ENCODE data around the gene CDR2L. TPM values are rescaled to one million over a fixed set of nuclear protein-coding genes. Genes with fewer than 3 reads are reported as not detected.
"Not testable (repeated sequence)": the region's sequence is repeated elsewhere in the genome, so short reads cannot be mapped to it uniquely, and the experiment has no call there.

The CDR2L gene
- total RNA-seq, 2 experiments from 2014 or later: 1.1 to 1.3 TPM

GRCh38 chr17:74961657-74962350 lies 25.6 kb upstream of the CDR2L start:
- Mint-ChIP-seq H3K9me3 (no peaks in the 10 kb centered on the region), H3K27ac (no peak overlapping the region), H3K4me1 (ENCODE audit: low read depth) (peaks cover 9% of the 10 kb centered on the region), H3K27me3 (no peaks in the 10 kb centered on the region), H3K4me3 (no peak overlapping the region), H3K36me3 (no peaks in the 10 kb centered on the region)
- CTCF ChIA-PET: interaction anchor here (0.6 to 9.3 kb wide), 72 partner anchors 10 to 450 kb away, joined by 3 to 195 read pairs (median 6); partner anchors contain the start of genes ARMC7, ATP5PD, CDR2L and FDXR
- POLR2A ChIA-PET: interaction anchor here (0.8 to 1.5 kb wide), 6 partner anchors 10 to 153 kb away, joined by 3 to 4 read pairs (median 3); partner anchors contain the start of genes CDR2L, FDXR and MRPL58
- intact Hi-C loops (cut with micrococcal nuclease): loop anchor here (1.0 to 5.0 kb wide), 5 partner anchors 50 to 239 kb away; partner anchors contain the start of genes ARMC7, MRPL58 and SUMO2
- peak; percentile 90 for DNase-seq

- intact Hi-C loops (cut with micrococcal nuclease): loop anchor here (5.0 kb wide), 2 partner anchors 49 to 219 kb away; partner anchors contain the start of genes MRPL58 and SUMO2
- Mint-ChIP-seq H3K9me3 (no peaks in the 10 kb centered on the region), H3K36me3 (no peaks in the 10 kb centered on the region), H3K27me3 (no peaks in the 10 kb centered on the region), H3K4me1 (ENCODE audit: low read depth) (peaks cover 9% of the 10 kb centered on the region), H3K4me3 (no peak overlapping the region), H3K27ac (no peak overlapping the region)
- DNase-seq: no peak
- ChIA-PET CTCF (interaction anchor here (0.9 to 9.3 kb wide), 31 partner anchors 10 to 449 kb away, joined by 3 to 195 read pairs (median 8); partner anchors contain the start of genes ARMC7, CDR2L, HID1 and MIF4GD), POLR2A (interaction anchor here (1.0 to 1.1 kb wide), 2 partner anchors 50 to 72 kb away, joined by 3 to 4 read pairs; partner anchors contain the start of gene MRPL58)
These were observed 24.6 kb upstream of the CDR2L start for GRCh38 chr17:74962622-74963394.

- ChIA-PET POLR2A (no interaction called here), CTCF (interaction anchor here (1.2 to 4.3 kb wide), 5 partner anchors 25 to 237 kb away, joined by 3 to 60 read pairs (median 37); partner anchors contain the start of genes CDR2L and MRPL58)
- no peaks in the 10 kb centered on the region for H3K27me3 Mint-ChIP-seq
- H3K36me3 Mint-ChIP-seq: no peaks in the 10 kb centered on the region
- H3K4me3 Mint-ChIP-seq: no peak overlapping the region
- no peak overlapping the region for H3K27ac Mint-ChIP-seq
- peaks cover 6% of the 10 kb centered on the region for H3K4me1 Mint-ChIP-seq (ENCODE audit: low read depth)
- intact Hi-C loops (cut with micrococcal nuclease): loop anchor here (5.0 kb wide), 2 partner anchors 49 to 219 kb away; partner anchors contain the start of genes MRPL58 and SUMO2
- H3K9me3 Mint-ChIP-seq: no peaks in the 10 kb centered on the region
- no peak for DNase-seq
These were observed 23.8 kb upstream of the CDR2L start for GRCh38 chr17:74963656-74964055.

DNA sequence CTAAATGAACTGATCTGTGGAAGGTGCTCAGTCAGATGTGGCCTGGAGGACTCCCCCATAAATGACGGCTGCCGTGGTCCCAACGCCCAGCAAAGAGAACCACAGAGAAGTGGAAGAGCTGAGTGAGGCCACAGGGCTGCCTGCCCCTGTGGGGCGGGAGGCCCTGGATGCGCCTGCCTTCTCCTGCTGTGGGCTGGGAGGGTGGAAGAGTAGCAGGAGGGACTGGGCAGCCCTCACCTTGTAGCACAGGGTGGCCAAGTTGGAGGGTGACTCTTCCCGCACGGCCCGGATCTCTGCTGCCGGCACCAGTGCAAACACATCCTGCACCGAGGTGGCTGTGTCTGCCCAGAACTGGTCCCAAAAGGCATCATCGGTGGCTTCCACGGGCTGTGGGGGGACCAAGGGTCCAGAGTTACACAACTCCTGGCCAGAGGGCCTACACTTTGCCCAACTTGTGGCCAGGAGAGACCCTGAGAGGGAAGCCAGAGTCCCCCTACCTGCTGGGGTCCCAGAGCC lies 23.1 kb upstream of the CDR2L start:
- Mint-ChIP-seq H3K4me3 (no peak overlapping the region), H3K36me3 (no peaks in the 10 kb centered on the region), H3K27me3 (no peaks in the 10 kb centered on the region), H3K9me3 (no peaks in the 10 kb centered on the region), H3K4me1 (ENCODE audit: low read depth) (peaks cover 6% of the 10 kb centered on the region), H3K27ac (no peak overlapping the region)
- intact Hi-C loops (cut with micrococcal nuclease): loop anchor here (5.0 kb wide), 2 partner anchors 48 to 218 kb away; partner anchors contain the start of genes MRPL58 and SUMO2
- DNase-seq: no peak
- CTCF ChIA-PET: interaction anchor here (1.2 to 4.3 kb wide), 3 partner anchors 24 to 219 kb away, joined by 3 to 39 read pairs (median 4); partner anchors contain the start of genes CDR2L and MRPL58
- POLR2A ChIA-PET: no interaction called here

GRCh38 chr17:74964988-74965622 lies 22.3 kb upstream of the CDR2L start:
- CTCF ChIA-PET: no interaction called here
- Mint-ChIP-seq H3K4me1 (ENCODE audit: low read depth) (peaks cover 6% of the 10 kb centered on the region), H3K4me3 (no peak overlapping the region), H3K36me3 (no peaks in the 10 kb centered on the region), H3K9me3 (no peaks in the 10 kb centered on the region), H3K27ac (no peak overlapping the region), H3K27me3 (no peaks in the 10 kb centered on the region)
- intact Hi-C loops (cut with micrococcal nuclease): loop anchor here (5.0 kb wide), 2 partner anchors 47 to 217 kb away; partner anchors contain the start of genes MRPL58 and SUMO2
- no peak for DNase-seq
- POLR2A ChIA-PET: no interaction called here

GRCh38 chr17:74968361-74968780 lies 19.1 kb upstream of the CDR2L start:
- H3K36me3 Mint-ChIP-seq: no peaks in the 10 kb centered on the region
- no peaks in the 10 kb centered on the region for H3K9me3 Mint-ChIP-seq
- peaks cover 6% of the 10 kb centered on the region for H3K27me3 Mint-ChIP-seq
- CTCF ChIA-PET: interaction anchor here (1.2 to 1.3 kb wide), 2 partner anchors 11 to 233 kb away, joined by 3 to 4 read pairs; no protein-coding TSS in a partner anchor
- no peak overlapping the region for H3K27ac Mint-ChIP-seq
- POLR2A ChIA-PET: no interaction called here
- intact Hi-C loops (cut with micrococcal nuclease): no loop called here
- no peak for DNase-seq
- peaks cover 5% of the 10 kb centered on the region for H3K4me1 Mint-ChIP-seq (ENCODE audit: low read depth)
- no peak overlapping the region for H3K4me3 Mint-ChIP-seq

DNA sequence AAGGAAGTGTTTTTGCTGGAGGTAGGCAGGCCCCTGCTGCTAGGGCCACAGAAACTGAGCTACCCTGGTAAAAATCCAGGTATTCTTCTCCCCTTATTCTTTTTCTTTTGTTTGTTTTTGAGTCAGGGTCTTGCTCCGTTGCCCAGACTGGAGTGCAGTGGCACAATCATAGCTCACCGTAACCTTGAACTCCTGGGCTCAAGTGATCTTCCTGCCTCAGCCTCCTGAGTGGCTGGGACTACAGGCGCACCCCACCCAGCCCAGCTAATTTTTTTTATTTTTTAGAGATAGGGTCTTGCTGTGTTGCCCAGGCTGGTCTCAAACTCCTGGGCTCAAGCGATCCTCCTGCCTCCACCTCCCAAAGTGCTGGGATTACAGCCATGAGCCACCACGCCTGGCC lies 17.9 kb upstream of the CDR2L start:
- DNase-seq; H3K4me3 Mint-ChIP-seq; H3K36me3 Mint-ChIP-seq; H3K9me3 Mint-ChIP-seq; H3K27ac Mint-ChIP-seq; H3K4me1 Mint-ChIP-seq (ENCODE audit: low read depth); POLR2A ChIA-PET; intact Hi-C loops (cut with micrococcal nuclease); H3K27me3 Mint-ChIP-seq: not testable (repeated sequence)
- CTCF ChIA-PET: interaction anchor here (0.9 to 1.2 kb wide), 2 partner anchors 12 to 43 kb away, joined by 3 to 4 read pairs; partner anchors contain the start of gene MRPL58

DNA sequence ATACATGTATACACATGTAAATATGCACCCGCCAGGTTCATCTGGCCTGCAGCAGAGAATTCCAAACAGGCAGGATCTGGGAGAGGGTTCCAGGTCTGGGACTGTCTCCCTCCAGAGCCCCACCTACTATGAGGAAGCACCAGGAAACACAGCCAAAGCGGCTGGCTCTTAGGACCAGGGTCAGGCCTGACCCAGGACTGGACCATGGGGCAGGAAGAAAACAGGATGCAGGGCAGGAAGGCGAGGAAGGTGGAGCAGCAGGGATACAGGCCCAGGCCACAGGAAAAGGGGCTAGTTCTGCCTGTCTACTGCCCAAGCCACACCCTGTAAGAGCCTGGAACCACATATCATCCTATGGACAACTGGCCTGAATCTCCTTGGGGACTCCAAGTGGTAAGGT lies 17.0 kb upstream of the CDR2L start:
- DNase-seq: no peak
- intact Hi-C loops (cut with micrococcal nuclease): no loop called here
- no peaks in the 10 kb centered on the region for H3K9me3 Mint-ChIP-seq
- no peaks in the 10 kb centered on the region for H3K36me3 Mint-ChIP-seq
- no peak overlapping the region for H3K4me3 Mint-ChIP-seq
- H3K4me1 Mint-ChIP-seq (ENCODE audit: low read depth): peaks cover 5% of the 10 kb centered on the region
- peaks cover 10% of the 10 kb centered on the region for H3K27me3 Mint-ChIP-seq
- POLR2A ChIA-PET: no interaction called here
- H3K27ac Mint-ChIP-seq: no peak overlapping the region
- CTCF ChIA-PET: interaction anchor here (2.9 to 5.5 kb wide), 2 partner anchors 9 to 42 kb away, joined by 15 to 69 read pairs; partner anchors contain the start of gene MRPL58

DNA sequence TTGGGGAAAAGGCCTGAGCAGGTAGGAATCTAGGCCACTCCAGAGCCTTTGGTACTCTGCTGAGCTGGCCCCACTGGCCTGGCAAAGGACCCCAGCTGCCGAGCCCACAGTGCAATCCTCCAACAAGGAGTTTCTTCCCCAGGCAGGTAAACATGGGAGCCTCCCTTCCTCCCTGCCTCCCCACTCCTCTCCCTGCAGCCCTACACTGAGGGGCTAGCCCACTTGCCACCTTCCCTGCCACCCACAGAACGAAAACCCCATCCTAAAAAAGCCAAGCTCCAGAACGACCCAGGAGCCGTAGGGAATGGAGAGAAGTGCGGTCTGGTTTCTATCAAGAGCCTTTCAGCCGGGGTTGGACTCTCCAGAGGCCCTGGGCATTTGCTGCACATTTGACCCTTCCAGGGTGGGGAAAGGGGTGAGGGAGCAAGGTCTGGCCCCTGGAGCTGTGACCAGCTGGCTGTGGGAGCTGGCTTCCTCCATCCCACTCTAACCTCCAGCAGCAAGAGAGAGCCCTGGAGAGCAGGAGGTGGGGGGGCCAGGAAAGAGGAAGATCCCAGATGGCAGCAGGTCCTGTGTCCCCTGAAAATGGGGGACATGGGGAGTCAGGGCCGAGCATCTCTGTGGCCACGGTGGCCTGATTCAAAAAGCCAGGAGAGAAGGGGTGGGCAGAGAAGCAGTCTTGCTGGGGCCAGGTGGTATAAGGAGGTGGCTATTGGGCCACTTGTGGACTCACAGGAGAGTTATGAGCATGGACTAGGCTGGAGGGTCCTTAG lies 16.2 kb upstream of the CDR2L start:
- POLR2A ChIA-PET: interaction anchor here (1.4 kb wide), 1 partner anchor 9 kb away, joined by 3 read pairs; no protein-coding TSS in a partner anchor
- H3K27ac Mint-ChIP-seq: no peak overlapping the region

DNA sequence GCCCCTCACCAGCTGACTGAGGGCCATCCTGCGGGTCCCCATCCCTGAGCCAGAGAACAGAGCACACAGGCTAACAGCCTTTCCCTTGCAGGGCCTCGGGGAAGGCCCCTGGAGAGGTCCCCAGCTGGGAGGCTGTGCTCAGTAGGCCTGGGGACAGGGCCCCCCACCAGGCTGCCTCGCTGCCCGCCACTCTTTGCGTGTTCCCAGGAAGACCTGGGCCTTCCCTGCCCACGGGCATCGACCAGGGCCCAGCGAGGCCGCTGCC lies 15.7 kb upstream of the CDR2L start:
- no peak for DNase-seq
- H3K4me1 Mint-ChIP-seq (ENCODE audit: low read depth): peaks cover 5% of the 10 kb centered on the region

More for the DNA sequence above, 16.2 kb upstream of the CDR2L start:
- no peaks in the 10 kb centered on the region for H3K36me3 Mint-ChIP-seq
- H3K27me3 Mint-ChIP-seq: peaks cover 10% of the 10 kb centered on the region
- DNase-seq: no peak
- intact Hi-C loops (cut with micrococcal nuclease): no loop called here
- CTCF ChIA-PET: interaction anchor here (0.7 to 5.5 kb wide), 5 partner anchors 10 to 142 kb away, joined by 3 to 69 read pairs (median 5); partner anchors contain the start of genes CDR2L and MRPL58
- H3K9me3 Mint-ChIP-seq: no peaks in the 10 kb centered on the region
- peak overlapping the region; percentile 53 for H3K4me3 Mint-ChIP-seq
- H3K4me1 Mint-ChIP-seq (ENCODE audit: low read depth): peaks cover 5% of the 10 kb centered on the region

More for the DNA sequence above, 15.7 kb upstream of the CDR2L start:
- ChIA-PET POLR2A (interaction anchor here (0.5 to 1.4 kb wide), 2 partner anchors 10 to 200 kb away, joined by 3 read pairs; no protein-coding TSS in a partner anchor), CTCF (interaction anchor here (1.0 to 5.5 kb wide), 6 partner anchors 10 to 142 kb away, joined by 4 to 69 read pairs (median 6); partner anchors contain the start of genes CDR2L and MRPL58)
- Mint-ChIP-seq H3K4me3 (peak overlapping the region; percentile 53), H3K9me3 (no peaks in the 10 kb centered on the region), H3K27ac (no peak overlapping the region), H3K27me3 (peaks cover 10% of the 10 kb centered on the region), H3K36me3 (no peaks in the 10 kb centered on the region)
- intact Hi-C loops (cut with micrococcal nuclease): no loop called here

Data from activated CD4-positive, alpha-beta memory T cell treated with anti-CD3 and anti-CD28 coated beads for 36 hours (primary cell).